ENCODE results near the gene VWA8.

DNA sequence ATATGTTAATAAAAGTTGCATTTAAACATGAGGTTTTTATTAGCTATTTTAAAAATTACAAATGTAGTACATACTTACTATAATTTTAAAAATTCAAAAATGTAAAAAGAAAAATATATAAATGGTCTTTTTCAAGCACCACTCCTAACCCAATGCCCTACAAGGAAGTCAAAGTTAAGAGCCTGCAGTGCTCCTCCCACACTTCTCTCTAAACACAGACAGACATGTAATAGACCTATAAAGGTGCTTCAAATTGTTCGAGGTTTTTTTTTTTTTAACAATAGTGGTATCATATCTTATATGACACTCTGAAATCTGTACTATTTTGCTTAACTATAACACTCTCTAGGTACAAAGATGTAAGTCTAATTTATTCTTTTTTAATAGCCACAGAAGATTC, 25.4 kb downstream of the VWA8 start:
- no peak for TF ChIP-seq SMC3 (IDR thresholded peaks at IDR 0.05; ENCODE audit: low read depth, low read length)
- no peak for TF ChIP-seq RAD21 (IDR thresholded peaks at IDR 0.05; ENCODE audit: low read length)
- TF ChIP-seq, protein P1, sequence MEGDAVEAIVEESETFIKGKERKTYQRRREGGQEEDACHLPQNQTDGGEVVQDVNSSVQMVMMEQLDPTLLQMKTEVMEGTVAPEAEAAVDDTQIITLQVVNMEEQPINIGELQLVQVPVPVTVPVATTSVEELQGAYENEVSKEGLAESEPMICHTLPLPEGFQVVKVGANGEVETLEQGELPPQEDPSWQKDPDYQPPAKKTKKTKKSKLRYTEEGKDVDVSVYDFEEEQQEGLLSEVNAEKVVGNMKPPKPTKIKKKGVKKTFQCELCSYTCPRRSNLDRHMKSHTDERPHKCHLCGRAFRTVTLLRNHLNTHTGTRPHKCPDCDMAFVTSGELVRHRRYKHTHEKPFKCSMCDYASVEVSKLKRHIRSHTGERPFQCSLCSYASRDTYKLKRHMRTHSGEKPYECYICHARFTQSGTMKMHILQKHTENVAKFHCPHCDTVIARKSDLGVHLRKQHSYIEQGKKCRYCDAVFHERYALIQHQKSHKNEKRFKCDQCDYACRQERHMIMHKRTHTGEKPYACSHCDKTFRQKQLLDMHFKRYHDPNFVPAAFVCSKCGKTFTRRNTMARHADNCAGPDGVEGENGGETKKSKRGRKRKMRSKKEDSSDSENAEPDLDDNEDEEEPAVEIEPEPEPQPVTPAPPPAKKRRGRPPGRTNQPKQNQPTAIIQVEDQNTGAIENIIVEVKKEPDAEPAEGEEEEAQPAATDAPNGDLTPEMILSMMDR (IDR thresholded peaks at IDR 0.05) = no peak
- no peak for TF ChIP-seq GATA2 (CRISPR knock-in tag; IDR thresholded peaks at IDR 0.05)
- no peak for TF ChIP-seq TAF1 (IDR thresholded peaks at IDR 0.05; ENCODE audit: borderline replicate concordance, low read depth, low read length)
- TF ChIP-seq REST (IDR thresholded peaks at IDR 0.05; ENCODE audit: low read depth, low read length) = no peak
- no peak for TF ChIP-seq FOXM1 (IDR thresholded peaks at IDR 0.05; ENCODE audit: low read depth)
- no peak for TF ChIP-seq POLR2AphosphoS5 (IDR thresholded peaks at IDR 0.05; ENCODE audit: low read depth, low read length)
